Body of pancreas (tissue), 4 donors: Measurements from ENCODE around the gene MPZL1. TPM values are rescaled to one million over a fixed set of nuclear protein-coding genes. Genes with fewer than 3 reads are reported as not detected.

Experiments used
- ATAC-seq: fragments of 150-250 bp; one replicate; pipeline ENCODE4 v1.9.1; 2016
- DNase-seq, 4 donors: peaks; one replicate each; pipeline ENCODE4 v3.0.0-alpha.2; 2019
- H3K27ac ChIP-seq, 4 donors: fragments of 200-600 bp; sonication (generic); 1 replicate in 3 of 4; 2 replicates in 1 of 4; pipeline versions ENCODE4 v1.5.1 to v1.6.1; 2016 to 2019; ENCODE audit warnings: mild to moderate bottlenecking in 1 of 4, mixed read lengths in 1 of 4, moderate library complexity in 1 of 4
- H3K27me3 ChIP-seq, 2 donors: fragments of 200-600 bp; sonication (generic); one replicate each; pipeline ENCODE4 v1.6.0; 2016; ENCODE audit warnings: mild to moderate bottlenecking in 1 of 2
- H3K36me3 ChIP-seq, 2 donors: fragments of 200-600 bp; sonication (generic); replicated peaks in 1 of 2; 2 replicates each; pipeline ENCODE4 v1.5.1; 2016; ENCODE audit warnings: low read depth in 2 of 2; ENCODE audit not compliant: insufficient read depth in 1 of 2
- H3K4me1 ChIP-seq: fragments of 200-600 bp; sonication (generic); one replicate; pipeline ENCODE4 v1.6.0; 2016
- H3K4me3 ChIP-seq, 2 donors: fragments of 200-600 bp; sonication (generic); 1 replicate in 1 of 2; 2 replicates in 1 of 2; pipeline ENCODE4 v1.5.1; 2016 to 2019
- H3K9me3 ChIP-seq, 3 donors: fragments of 200-600 bp; sonication (generic); 1 replicate in 2 of 3; 2 replicates in 1 of 3; pipeline ENCODE4 v1.5.1; 2016
- CTCF ChIP-seq, 7 experiments: fragments of 450-650 bp in 4 of 7; fragments of 200-600 bp in 3 of 7; sonication (generic) in 3 of 7; IDR thresholded peaks; one replicate each; pipeline ENCODE4 v1.5.1; 2016 to 2019; ENCODE audit warnings: antibody characterized with exemption in 7 of 7
- POLR2A ChIP-seq, 3 donors: fragments of 450-650 bp; IDR thresholded peaks; one replicate each; pipeline ENCODE4 v1.6.1; 2016; ENCODE audit warnings: antibody characterized with exemption in 3 of 3, mild to moderate bottlenecking in 2 of 3
- WGBS, 2 donors: methylation state at CpG; one replicate each; pipeline ENCODE4 v1.1.5; 2017; 5-methylcytosine and 5-hydroxymethylcytosine counted together
- intact Hi-C: fragments of 100-400 bp; cut with DNase I; formaldehyde crosslinking; loops from one replicate; pipeline ENCODE4 v1.15.1; 2023
- total RNA-seq, 2 donors: library from RNA; depleted of rRNA; stranded (reverse); fragments of >200 nt; gene quantifications; one replicate each; pipeline ENCODE4 v1.1.0, GENCODE V29; 2016

MPZL1 gene
- total RNA-seq, 2 donors from 2014 or later = 19.8 to 28.5 TPM

GRCh38 chr1:167728818-167729410, 7.1 kb downstream of the MPZL1 start:
- DNase-seq (no peak), ATAC-seq (no peak)
- Histone ChIP-seq H3K36me3 (no peaks in the 10 kb centered on the region), H3K27ac (no peak overlapping the region), H3K4me3 (no peak overlapping the region), H3K27me3 (no peaks in the 10 kb centered on the region), H3K9me3 (no peaks in the 10 kb centered on the region), H3K4me1 (peaks cover 3% of the 10 kb centered on the region)
- 93% methylated on average over 8 of the region's 8 CpGs for WGBS, 2 donors
- TF ChIP-seq CTCF (IDR thresholded peaks at IDR 0.05) (no peak), POLR2A (IDR thresholded peaks at IDR 0.05) (no peak)
- intact Hi-C loops = no loop called here

- Histone ChIP-seq H3K4me1 (no peaks in the 10 kb centered on the region), H3K9me3 (no peaks in the 10 kb centered on the region), H3K27me3 (no peaks in the 10 kb centered on the region), H3K36me3 (no peaks in the 10 kb centered on the region), H3K27ac (no peak overlapping the region), H3K4me3 (no peak overlapping the region)
- WGBS, 2 donors = 89 to 92% methylated on average over 3 of the region's 4 CpGs
- intact Hi-C loops = no loop called here
- no peak for DNase-seq
- no peak for ATAC-seq
- TF ChIP-seq POLR2A (IDR thresholded peaks at IDR 0.05) (no peak), CTCF (IDR thresholded peaks at IDR 0.05) (no peak)
Observed at GRCh38 chr1:167734227-167734626, 12.4 kb downstream of the MPZL1 start.

- Histone ChIP-seq H3K27ac (no peak overlapping the region), H3K36me3 (no peaks in the 10 kb centered on the region), H3K27me3 (no peaks in the 10 kb centered on the region), H3K4me1 (no peaks in the 10 kb centered on the region), H3K4me3 (no peak overlapping the region), H3K9me3 (no peaks in the 10 kb centered on the region)
- intact Hi-C loops = no loop called here
- ATAC-seq (no peak), DNase-seq (no peak)
- TF ChIP-seq POLR2A (IDR thresholded peaks at IDR 0.05) (no peak), CTCF (IDR thresholded peaks at IDR 0.05) (no peak)
- 100% methylated on average over 1 of the region's 1 CpG for WGBS, 2 donors
Observed at GRCh38 chr1:167734841-167735240, 13.1 kb downstream of the MPZL1 start.

- intact Hi-C loops = no loop called here
- no peak for TF ChIP-seq CTCF (IDR thresholded peaks at IDR 0.05)
- no peak for TF ChIP-seq POLR2A (IDR thresholded peaks at IDR 0.05)
Observed at GRCh38 chr1:167737169-167737568, 15.4 kb downstream of the MPZL1 start.

GRCh38 chr1:167738158-167738557, 16.4 kb downstream of the MPZL1 start:
- Histone ChIP-seq H3K4me1 (no peaks in the 10 kb centered on the region), H3K36me3 (no peaks in the 10 kb centered on the region), H3K4me3 (no peak overlapping the region), H3K9me3 (no peaks in the 10 kb centered on the region), H3K27me3 (no peaks in the 10 kb centered on the region), H3K27ac (no peak overlapping the region)
- intact Hi-C loops = no loop called here
- WGBS, 2 donors = 88 to 98% methylated on average over 8 of the region's 8 CpGs
- no peak for ATAC-seq
- TF ChIP-seq CTCF (IDR thresholded peaks at IDR 0.05) (no peak), POLR2A (IDR thresholded peaks at IDR 0.05) (no peak)
- DNase-seq = no peak

More at GRCh38 chr1:167737169-167737568, 15.4 kb downstream of the MPZL1 start:
- H3K27me3 ChIP-seq = no peaks in the 10 kb centered on the region
- no peaks in the 10 kb centered on the region for H3K4me1 ChIP-seq
- H3K4me3 ChIP-seq = no peak overlapping the region
- DNase-seq (no peak), ATAC-seq (no peak)
- no peak overlapping the region for H3K27ac ChIP-seq
- H3K36me3 ChIP-seq = no peaks in the 10 kb centered on the region
- H3K9me3 ChIP-seq = no peaks in the 10 kb centered on the region
- 86% methylated on average over 4 of the region's 4 CpGs for WGBS, 2 donors
